PFSK-1 (cell line): ENCODE data around the gene DPP9.

Experiments used
- POLR2AphosphoS5 ChIP-seq: IDR thresholded peaks from 2 replicates; pipeline ENCODE4 v1.6.1; 2012; ENCODE audit warnings: low read depth, mild to moderate bottlenecking, control low read depth, low read length, moderate library complexity
- TAF1 ChIP-seq: IDR thresholded peaks from 2 replicates; pipeline ENCODE4 v1.6.1; 2012; ENCODE audit warnings: low read length, control low read depth, borderline replicate concordance; ENCODE audit not compliant: insufficient read depth
- TF ChIP-seq, protein P1 (sequence below), 2 experiments: IDR thresholded peaks; 2 replicates each; pipeline versions ENCODE4 v1.6.1 to v1.8.0; 2011 to 2012; ENCODE audit warnings: low read depth in 2 of 2, low read length in 2 of 2, control low read depth in 1 of 2, inconsistent platforms in 1 of 2, mild to moderate bottlenecking in 1 of 2, moderate library complexity in 1 of 2; ENCODE audit not compliant: insufficient read depth in 1 of 2

DNA sequence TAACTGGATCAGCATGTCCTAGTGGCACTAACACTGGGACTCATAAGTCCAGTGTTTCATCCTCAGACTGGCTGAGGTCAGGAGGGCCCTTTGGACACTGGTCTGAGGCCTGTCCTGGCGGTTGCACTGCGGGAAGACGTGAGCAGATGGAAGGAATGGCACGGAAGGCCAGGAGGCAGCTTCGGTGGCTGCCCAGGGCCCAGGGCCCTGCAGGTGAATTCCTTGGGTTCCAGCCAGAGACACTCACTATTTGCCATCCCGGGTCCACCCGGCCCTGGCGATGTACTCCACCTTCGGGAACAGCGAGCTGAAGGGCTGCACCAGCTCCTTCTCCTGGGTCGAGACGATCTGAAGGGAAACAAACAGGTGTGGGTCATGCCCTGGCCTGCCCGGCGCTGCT, 26.3 kb downstream of the DPP9 start:
- TF ChIP-seq POLR2AphosphoS5, result no peak
- TF ChIP-seq, protein P1, sequence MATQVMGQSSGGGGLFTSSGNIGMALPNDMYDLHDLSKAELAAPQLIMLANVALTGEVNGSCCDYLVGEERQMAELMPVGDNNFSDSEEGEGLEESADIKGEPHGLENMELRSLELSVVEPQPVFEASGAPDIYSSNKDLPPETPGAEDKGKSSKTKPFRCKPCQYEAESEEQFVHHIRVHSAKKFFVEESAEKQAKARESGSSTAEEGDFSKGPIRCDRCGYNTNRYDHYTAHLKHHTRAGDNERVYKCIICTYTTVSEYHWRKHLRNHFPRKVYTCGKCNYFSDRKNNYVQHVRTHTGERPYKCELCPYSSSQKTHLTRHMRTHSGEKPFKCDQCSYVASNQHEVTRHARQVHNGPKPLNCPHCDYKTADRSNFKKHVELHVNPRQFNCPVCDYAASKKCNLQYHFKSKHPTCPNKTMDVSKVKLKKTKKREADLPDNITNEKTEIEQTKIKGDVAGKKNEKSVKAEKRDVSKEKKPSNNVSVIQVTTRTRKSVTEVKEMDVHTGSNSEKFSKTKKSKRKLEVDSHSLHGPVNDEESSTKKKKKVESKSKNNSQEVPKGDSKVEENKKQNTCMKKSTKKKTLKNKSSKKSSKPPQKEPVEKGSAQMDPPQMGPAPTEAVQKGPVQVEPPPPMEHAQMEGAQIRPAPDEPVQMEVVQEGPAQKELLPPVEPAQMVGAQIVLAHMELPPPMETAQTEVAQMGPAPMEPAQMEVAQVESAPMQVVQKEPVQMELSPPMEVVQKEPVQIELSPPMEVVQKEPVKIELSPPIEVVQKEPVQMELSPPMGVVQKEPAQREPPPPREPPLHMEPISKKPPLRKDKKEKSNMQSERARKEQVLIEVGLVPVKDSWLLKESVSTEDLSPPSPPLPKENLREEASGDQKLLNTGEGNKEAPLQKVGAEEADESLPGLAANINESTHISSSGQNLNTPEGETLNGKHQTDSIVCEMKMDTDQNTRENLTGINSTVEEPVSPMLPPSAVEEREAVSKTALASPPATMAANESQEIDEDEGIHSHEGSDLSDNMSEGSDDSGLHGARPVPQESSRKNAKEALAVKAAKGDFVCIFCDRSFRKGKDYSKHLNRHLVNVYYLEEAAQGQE (IDR thresholded peaks at IDR 0.05; ENCODE audit: insufficient read depth in 1 of 2, low read depth in 2 of 2, low read length in 2 of 2), result no peak
- no peak for TF ChIP-seq TAF1
